Trophoblast cell (in vitro differentiated cells and primary cell): ENCODE results near the gene OR2D3.
"Not testable (repeated sequence)": the region's sequence is repeated elsewhere in the genome, so short reads cannot be mapped to it uniquely, and the experiment has no call there.

ENCODE experiments used
- DNase-seq, 2 donors: peaks; one replicate each; pipeline ENCODE4 v3.0.0-alpha.2; 2016
- H2AFZ ChIP-seq: 2 replicates; pipeline ENCODE4 v1.6.1; 2013; ENCODE audit warnings: low read length, moderate library complexity, mild to moderate bottlenecking; ENCODE audit not compliant: insufficient read depth, poor library complexity
- H2AK5ac ChIP-seq: 2 replicates; pipeline ENCODE4 v1.6.1; 2013; ENCODE audit warnings: mild to moderate bottlenecking, low read length
- H2BK120ac ChIP-seq: 2 replicates; pipeline ENCODE4 v1.6.1; 2013; ENCODE audit warnings: low read length, mild to moderate bottlenecking, moderate library complexity; ENCODE audit not compliant: insufficient read depth, poor library complexity
- H2BK12ac ChIP-seq: 2 replicates; pipeline ENCODE4 v1.6.1; 2013; ENCODE audit warnings: mild to moderate bottlenecking, low read length, moderate library complexity
- H2BK5ac ChIP-seq: 2 replicates; pipeline ENCODE4 v1.6.1; 2013; ENCODE audit warnings: low read length, low read depth, moderate library complexity, mild to moderate bottlenecking; ENCODE audit not compliant: poor library complexity
- H3K14ac ChIP-seq: 2 replicates; pipeline ENCODE4 v1.6.1; 2013; ENCODE audit warnings: mild to moderate bottlenecking, low read length
- H3K18ac ChIP-seq: 2 replicates; pipeline ENCODE4 v1.6.1; 2013; ENCODE audit warnings: mild to moderate bottlenecking, low read length
- H3K23ac ChIP-seq: 2 replicates; pipeline ENCODE4 v1.6.1; 2013; ENCODE audit warnings: low read length
- H3K27ac ChIP-seq: 2 replicates; pipeline ENCODE4 v1.5.1; 2013; ENCODE audit warnings: low read depth, mild to moderate bottlenecking, inconsistent platforms, low read length, moderate library complexity
- H3K27me3 ChIP-seq: 2 replicates; pipeline ENCODE4 v1.6.1; 2013; ENCODE audit warnings: inconsistent platforms, mild to moderate bottlenecking, low read length, moderate library complexity; ENCODE audit not compliant: insufficient read depth
- H3K36me3 ChIP-seq, 2 experiments: 1 replicate in 1 of 2; 2 replicates in 1 of 2; pipeline ENCODE4 v1.6.1; 2013; ENCODE audit warnings: low read length in 2 of 2, mild to moderate bottlenecking in 2 of 2, moderate library complexity in 1 of 2; ENCODE audit not compliant: insufficient read depth in 2 of 2, control insufficient read depth in 1 of 2
- H3K4ac ChIP-seq: 2 replicates; pipeline ENCODE4 v1.6.1; 2013; ENCODE audit warnings: low read depth, mild to moderate bottlenecking, low read length, moderate library complexity
- H3K4me1 ChIP-seq, 2 experiments: 1 replicate in 1 of 2; 2 replicates in 1 of 2; pipeline ENCODE4 v1.6.1; 2013; ENCODE audit warnings: low read length in 2 of 2, mild to moderate bottlenecking in 2 of 2, moderate library complexity in 1 of 2; ENCODE audit not compliant: insufficient read depth in 2 of 2, control insufficient read depth in 1 of 2
- H3K4me2 ChIP-seq: 2 replicates; pipeline ENCODE4 v1.6.1; 2013; ENCODE audit warnings: inconsistent platforms, mild to moderate bottlenecking, low read length, moderate library complexity
- H3K4me3 ChIP-seq: 2 replicates; pipeline ENCODE4 v1.5.1; 2013; ENCODE audit warnings: mild to moderate bottlenecking, low read depth, low read length, inconsistent platforms
- H3K79me1 ChIP-seq: one replicate; pipeline ENCODE4 v1.6.1; 2013; ENCODE audit warnings: low read length
- H3K79me2 ChIP-seq: 2 replicates; pipeline ENCODE4 v1.6.1; 2013; ENCODE audit warnings: low read length, mild to moderate bottlenecking; ENCODE audit not compliant: control insufficient read depth, insufficient read depth, poor library complexity
- H3K9ac ChIP-seq: 2 replicates; pipeline ENCODE4 v1.6.1; 2013; ENCODE audit warnings: mild to moderate bottlenecking, low read length
- H3K9me3 ChIP-seq: 2 replicates; pipeline ENCODE4 v1.6.1; 2013; ENCODE audit warnings: low read depth, mild to moderate bottlenecking, control low read depth, inconsistent platforms, low read length; ENCODE audit not compliant: insufficient read depth
- H4K12ac ChIP-seq: 2 replicates; pipeline ENCODE4 v1.6.1; 2013; ENCODE audit warnings: low read depth, mild to moderate bottlenecking, low read length, moderate library complexity
- H4K8ac ChIP-seq: 2 replicates; pipeline ENCODE4 v1.6.1; 2013; ENCODE audit warnings: low read depth, mild to moderate bottlenecking, low read length, moderate library complexity
- H4K91ac ChIP-seq: one replicate; pipeline ENCODE4 v1.6.1; 2013; ENCODE audit warnings: low read depth, mild to moderate bottlenecking, low read length, moderate library complexity
- WGBS: extraction: QIAGEN DNeasy Blood & Tissue Kit; methylation state at CpG from one replicate; pipeline ENCODE4 v1.1.7; 2013; ENCODE audit warnings: missing lambda C conversion rate; ENCODE audit not compliant: insufficient read length, insufficient coverage; ENCODE audit errors: extremely low coverage; 5-methylcytosine and 5-hydroxymethylcytosine counted together

Gene OR2D3

GRCh38 chr11:6900327-6900999 is 20.3 kb upstream of the OR2D3 start:
- H3K4me2 ChIP-seq, result no peak overlapping the region
- no peak overlapping the region for H4K8ac ChIP-seq
- H2BK5ac ChIP-seq, result no peak overlapping the region
- H3K4ac ChIP-seq, result no peak overlapping the region
- no peak overlapping the region for H2BK120ac ChIP-seq
- no peak overlapping the region for H3K27ac ChIP-seq
- WGBS, result no CpG with 5 or more reads among the region's 2 CpGs
- H3K36me3 ChIP-seq, result no peaks in the 10 kb centered on the region
- H3K4me1 ChIP-seq, result no peaks in the 10 kb centered on the region
- no peak overlapping the region for H3K23ac ChIP-seq
- H3K79me2 ChIP-seq, result no peaks in the 10 kb centered on the region
- no peak overlapping the region for H4K91ac ChIP-seq
- H3K14ac ChIP-seq, result no peak overlapping the region
- no peak overlapping the region for H3K18ac ChIP-seq
- H3K9me3 ChIP-seq, result peaks cover 3% of the 10 kb centered on the region
- H2BK12ac ChIP-seq, result no peak overlapping the region
- peak in 1 of 2 donors; percentile 66 for DNase-seq
- H3K27me3 ChIP-seq, result no peaks in the 10 kb centered on the region
- H2AK5ac ChIP-seq, result no peak overlapping the region
- H3K4me3 ChIP-seq, result no peak overlapping the region
- H3K9ac ChIP-seq, result no peak overlapping the region
- no peak overlapping the region for H2AFZ ChIP-seq
- no peaks in the 10 kb centered on the region for H3K79me1 ChIP-seq
- H4K12ac ChIP-seq, result no peak overlapping the region

DNA sequence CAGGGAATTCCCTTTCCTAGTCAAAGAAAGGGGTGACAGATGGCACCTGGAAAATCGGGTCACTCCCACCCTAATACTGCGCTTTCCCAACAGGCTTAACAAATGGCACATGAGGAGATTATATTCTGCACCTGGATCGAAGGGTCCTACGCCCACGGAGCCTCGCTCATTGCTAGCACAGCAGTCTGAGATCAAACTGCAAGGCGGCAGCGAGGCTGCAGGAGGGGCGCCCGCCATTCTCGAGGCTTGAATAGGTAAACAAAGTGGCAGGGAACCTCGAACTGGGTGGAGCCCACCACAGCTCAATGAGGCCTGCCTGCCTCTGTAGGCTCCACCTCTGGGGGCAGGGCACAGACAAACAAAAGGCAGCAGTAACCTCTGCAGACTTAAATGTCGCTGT is 16.0 kb upstream of the OR2D3 start:
- H2BK120ac ChIP-seq, H2AK5ac ChIP-seq, H3K27ac ChIP-seq, H3K79me2 ChIP-seq, H3K9me3 ChIP-seq, H3K4me1 ChIP-seq, H3K27me3 ChIP-seq, H3K9ac ChIP-seq, H2AFZ ChIP-seq, H4K8ac ChIP-seq, H2BK12ac ChIP-seq, H3K36me3 ChIP-seq, H3K4me3 ChIP-seq, H4K91ac ChIP-seq, H3K79me1 ChIP-seq, H3K4me2 ChIP-seq, DNase-seq, H3K14ac ChIP-seq, H3K23ac ChIP-seq, H3K18ac ChIP-seq, H3K4ac ChIP-seq, H4K12ac ChIP-seq, H2BK5ac ChIP-seq: not testable (repeated sequence)
- no CpG with 5 or more reads among the region's 13 CpGs for WGBS

GRCh38 chr11:6911378-6911777 is 9.4 kb upstream of the OR2D3 start:
- Histone ChIP-seq H3K14ac (no peak overlapping the region), H4K8ac (no peak overlapping the region), H3K27me3 (no peaks in the 10 kb centered on the region), H3K4me2 (no peak overlapping the region), H2BK12ac (no peak overlapping the region), H3K27ac (no peak overlapping the region), H2AFZ (no peak overlapping the region), H3K79me2 (no peaks in the 10 kb centered on the region), H3K79me1 (no peaks in the 10 kb centered on the region), H3K9me3 (no peaks in the 10 kb centered on the region), H2AK5ac (no peak overlapping the region), H3K4me1 (no peaks in the 10 kb centered on the region), H3K36me3 (no peaks in the 10 kb centered on the region), H3K23ac (peak overlapping the region; percentile 67), H3K4me3 (no peak overlapping the region), H3K9ac (no peak overlapping the region), H4K91ac (no peak overlapping the region), H4K12ac (no peak overlapping the region), H2BK120ac (no peak overlapping the region), H3K4ac (no peak overlapping the region), H3K18ac (no peak overlapping the region), H2BK5ac (no peak overlapping the region)
- WGBS, result no CpG with 5 or more reads among the region's 3 CpGs
- no peak for DNase-seq

GRCh38 chr11:6911948-6912347 is 8.9 kb upstream of the OR2D3 start:
- Histone ChIP-seq H4K91ac (no peak overlapping the region), H4K8ac (no peak overlapping the region), H2AK5ac (no peak overlapping the region), H3K4me1 (no peaks in the 10 kb centered on the region), H3K18ac (no peak overlapping the region), H3K23ac (no peak overlapping the region), H3K4me3 (no peak overlapping the region), H2BK5ac (no peak overlapping the region), H3K27ac (no peak overlapping the region), H2BK12ac (no peak overlapping the region), H2AFZ (no peak overlapping the region), H3K4ac (no peak overlapping the region), H3K9me3 (no peaks in the 10 kb centered on the region), H3K79me2 (no peaks in the 10 kb centered on the region), H3K4me2 (no peak overlapping the region), H3K36me3 (no peaks in the 10 kb centered on the region), H3K27me3 (no peaks in the 10 kb centered on the region), H3K14ac (no peak overlapping the region), H3K9ac (no peak overlapping the region), H4K12ac (no peak overlapping the region), H3K79me1 (no peaks in the 10 kb centered on the region), H2BK120ac (no peak overlapping the region)
- WGBS, result 100% methylated on average over 1 of the region's 3 CpGs
- DNase-seq, result no peak
